GM12878 (cell line): ENCODE data around the gene NECTIN1. TPM values are rescaled to one million over a fixed set of nuclear protein-coding genes. Genes with fewer than 3 reads are reported as not detected.

Source experiments
- ATAC-seq: fragments of 200-7000 bp; cut with Tn5 transposase; 3 replicates; pipeline ENCODE4 v1.9.1; 2020; ENCODE audit warnings: mild to moderate bottlenecking, moderate library complexity
- BruUV-seq: library from RNA; stranded (reverse); fragments of 400-500 nt; replicated peaks from 2 replicates; lab custom pipeline; 2021; lab: Mats Ljungman, UMichigan
- CTCF ChIA-PET: fragments of 300-600 bp; sonication (Branson Sonifier 250); formaldehyde crosslinking; extraction: SDS; loops from one replicate; lab custom pipeline; 2021; ENCODE audit warnings: inconsistent platforms; lab: Yijun Ruan, JAX
- POLR2A ChIA-PET: fragments of 350-600 bp; formaldehyde crosslinking; extraction: SDS; loops from one replicate; lab custom pipeline; 2021; ENCODE audit warnings: inconsistent platforms; lab: Charles Lee
- RAD21 ChIA-PET: fragments of 300-600 bp; sonication (Branson Sonifier 250); formaldehyde crosslinking; loops from one replicate; lab custom pipeline; 2023; ENCODE audit warnings: antibody characterized with exemption; ENCODE audit not compliant: unreplicated experiment; lab: Charles Lee
- SMC1A ChIA-PET: fragments of 300-600 bp; sonication (Branson Sonifier 250); formaldehyde crosslinking; loops from one replicate; lab custom pipeline; 2023; ENCODE audit not compliant: unreplicated experiment, uncharacterized antibody; lab: Charles Lee
- DNase-seq: peaks from one replicate; pipeline ENCODE4 v3.0.0-alpha.2; 2011; ENCODE audit warnings: low read depth, low spot score
- FAIRE-seq: peaks from 3 replicates; lab custom pipeline; 2011; peaks lifted over from hg19 to GRCh38; lab: Jason Lieb, UNC
- H2AFZ ChIP-seq: 2 replicates; pipeline ENCODE4 v1.6.0; 2011; ENCODE audit warnings: low read depth, low read length, control low read depth; ENCODE audit not compliant: control insufficient read depth
- H3K27ac ChIP-seq: 2 replicates; pipeline ENCODE4 v1.5.1; 2011; ENCODE audit warnings: control low read depth; ENCODE audit not compliant: control insufficient read depth, insufficient read depth
- H3K27me3 ChIP-seq, 2 experiments: replicated peaks in 1 of 2; 2 replicates each; pipeline versions ENCODE4 v1.6.0 to v1.6.1; 2011; ENCODE audit warnings: low read length in 1 of 2; ENCODE audit not compliant: control insufficient read depth in 2 of 2, insufficient read depth in 2 of 2
- H3K36me3 ChIP-seq, 2 experiments: 2 replicates each; pipeline ENCODE4 v1.5.1; 2011; ENCODE audit warnings: low read length in 1 of 2; ENCODE audit not compliant: control insufficient read depth in 2 of 2, insufficient read depth in 2 of 2
- H3K4me1 ChIP-seq: 2 replicates; pipeline ENCODE4 v1.6.1; 2011; ENCODE audit warnings: mild to moderate bottlenecking, low read length, moderate library complexity, mixed read lengths; ENCODE audit not compliant: control insufficient read depth, insufficient read depth
- H3K4me2 ChIP-seq: 2 replicates; pipeline ENCODE4 v1.6.0; 2011; ENCODE audit warnings: control low read depth; ENCODE audit not compliant: control insufficient read depth, insufficient read depth
- H3K4me3 ChIP-seq: fragments of 200-600 bp; sonication (generic); 2 replicates; pipeline ENCODE4 v1.5.1; 2016
- H3K79me2 ChIP-seq: 2 replicates; pipeline ENCODE4 v1.6.0; 2011; ENCODE audit warnings: low read length; ENCODE audit not compliant: control insufficient read depth, insufficient read depth
- H3K9ac ChIP-seq: 2 replicates; pipeline ENCODE4 v1.8.0; 2011; ENCODE audit warnings: low read length, control low read depth, mixed read lengths; ENCODE audit not compliant: control insufficient read depth, insufficient read depth
- H3K9me3 ChIP-seq: replicated peaks from 3 replicates; pipeline ENCODE4 v1.5.1; 2011; ENCODE audit warnings: mild to moderate bottlenecking, low read length; ENCODE audit not compliant: control insufficient read depth, insufficient read depth
- H4K20me1 ChIP-seq: 2 replicates; pipeline ENCODE4 v1.6.0; 2011; ENCODE audit not compliant: control insufficient read depth, insufficient read depth
- CHD2 ChIP-seq: IDR thresholded peaks from 2 replicates; pipeline ENCODE4 v1.6.1; 2011; ENCODE audit warnings: low read depth, low read length, improper control_type of control experiment, borderline replicate concordance
- E2F4 ChIP-seq: IDR thresholded peaks from 2 replicates; pipeline ENCODE4 v1.6.1; 2012; ENCODE audit warnings: low read depth, low read length, improper control_type of control experiment
- ETV6 ChIP-seq, 2 experiments: fragments of 450-650 bp in 1 of 2; IDR thresholded peaks in 1 of 2; conservative IDR thresholded peaks in 1 of 2; 2 replicates each; pipeline ENCODE4 v1.6.1; 2014; ENCODE audit warnings: antibody characterized with exemption in 1 of 2, borderline replicate concordance in 1 of 2, low read depth in 1 of 2, mild to moderate bottlenecking in 1 of 2, moderate library complexity in 1 of 2
- LARP7 ChIP-seq: fragments of 450-650 bp; IDR thresholded peaks from 2 replicates; pipeline ENCODE4 v1.6.1; 2017; ENCODE audit warnings: mild to moderate bottlenecking
- MYC ChIP-seq: IDR thresholded peaks from 2 replicates; pipeline ENCODE4 v1.6.1; 2011; ENCODE audit warnings: mild to moderate bottlenecking, low read length, moderate library complexity, inconsistent platforms; ENCODE audit not compliant: insufficient read depth, insufficient replicate concordance, insufficient read length, severe bottlenecking
- POLR2A ChIP-seq: IDR thresholded peaks from 2 replicates; pipeline ENCODE4 v1.6.1; 2011; ENCODE audit warnings: low read depth, mild to moderate bottlenecking, low read length
- RB1 ChIP-seq: fragments of 450-650 bp; formaldehyde crosslinking; IDR thresholded peaks from 2 replicates; pipeline ENCODE4 v1.6.1; 2017; ENCODE audit warnings: mild to moderate bottlenecking, borderline replicate concordance
- SRF ChIP-seq, 2 experiments: IDR thresholded peaks; 2 replicates each; pipeline ENCODE4 v1.6.1; 2011; ENCODE audit warnings: low read depth in 2 of 2, low read length in 2 of 2, mild to moderate bottlenecking in 1 of 2, moderate library complexity in 1 of 2
- ZNF217 ChIP-seq: fragments of 450-650 bp; IDR thresholded peaks from 2 replicates; pipeline ENCODE4 v1.6.1; 2017; ENCODE audit warnings: antibody characterized with exemption, mild to moderate bottlenecking
- WGBS: methylation state at CpG from one replicate; pipeline ENCODE4 v1.1.6; 2016; ENCODE audit warnings: low lambda C conversion rate; ENCODE audit not compliant: insufficient replicate concordance, insufficient coverage; ENCODE audit errors: missing lambda C conversion rate; 5-methylcytosine and 5-hydroxymethylcytosine counted together
- in situ Hi-C: fragments of 300-500 bp; cut with MboI; formaldehyde crosslinking; loops from 9 replicates; pipeline ENCODE4 v1.14.3; 2018; ENCODE audit warnings: mixed read lengths
- intact Hi-C: fragments of 100-400 bp; cut with micrococcal nuclease; formaldehyde crosslinking; loops from one replicate; pipeline ENCODE4 v1.14.2; 2022; ENCODE audit not compliant: unreplicated experiment
- polyA plus RNA-seq, 11 experiments: library from polyadenylated mRNA; depleted of rRNA in 4 of 11; unstranded in 6 of 11; stranded (reverse) in 5 of 11; fragments of >200 nt; fragmentation: Nextera tagmentation in 4 of 11; fragmentation: Illumina TruSeq in 1 of 11; extraction: Ambion mirVana in 4 of 11; extraction: Trizol in 1 of 11; gene quantifications; 1 replicate in 1 of 11; 2 replicates in 10 of 11; pipeline versions ENCODE4 v1.2.1 to v1.2.3, GENCODE V29; 2011 to 2016; ENCODE audit warnings: inconsistent platforms in 2 of 11, missing spikeins in 2 of 11, low read depth in 1 of 11
- total RNA-seq, 4 experiments: library from RNA; depleted of rRNA in 3 of 4; stranded (reverse); fragments of >200 nt in 3 of 4; fragmentation: Illumina TruSeq in 1 of 4; extraction: Trizol in 1 of 4; gene quantifications; 2 replicates each; pipeline versions ENCODE4 v1.2.1 to v1.2.3, GENCODE V29; 2013 to 2021
- TF ChIP-seq, protein P1 (sequence below): fragments of 150-350 bp; IDR thresholded peaks from 2 replicates; pipeline ENCODE4 v1.6.1; 2016; ENCODE audit warnings: low read depth, low read length
- TF ChIP-seq, protein P2 (sequence below): fragments of 450-650 bp; formaldehyde crosslinking; IDR thresholded peaks from 2 replicates; pipeline ENCODE4 v1.5.0; 2022; ENCODE audit warnings: mild to moderate bottlenecking, missing genetic modification characterization

NECTIN1 gene
- total and polyA plus RNA-seq, 10 of the 15 experiments (the other 5 are each of a cell fraction or from before 2014, with no cell fraction given), result 0.97 to 9.2 (median 2.3) TPM

DNA sequence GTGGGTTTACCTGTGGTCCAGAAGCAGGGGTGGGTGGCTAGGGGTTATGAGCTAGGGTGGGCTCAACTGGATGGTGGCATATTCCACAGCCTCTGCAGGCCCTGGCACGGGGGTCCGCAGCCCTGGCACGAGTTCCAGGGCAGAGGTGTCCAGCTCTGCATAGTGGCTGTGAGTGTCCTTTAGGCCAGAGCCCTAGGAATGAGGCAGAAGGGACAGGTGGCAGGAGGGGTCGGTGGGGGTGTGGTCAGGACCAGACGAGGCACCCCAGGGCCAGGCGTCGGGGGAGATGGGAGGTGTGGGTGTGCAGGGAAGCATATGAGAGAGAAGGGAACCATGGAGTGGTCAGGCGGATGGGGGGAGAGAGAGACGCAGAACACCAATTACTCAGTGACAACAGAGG lies 99.9 kb downstream of the NECTIN1 start (continued):
- TF ChIP-seq, protein P1, sequence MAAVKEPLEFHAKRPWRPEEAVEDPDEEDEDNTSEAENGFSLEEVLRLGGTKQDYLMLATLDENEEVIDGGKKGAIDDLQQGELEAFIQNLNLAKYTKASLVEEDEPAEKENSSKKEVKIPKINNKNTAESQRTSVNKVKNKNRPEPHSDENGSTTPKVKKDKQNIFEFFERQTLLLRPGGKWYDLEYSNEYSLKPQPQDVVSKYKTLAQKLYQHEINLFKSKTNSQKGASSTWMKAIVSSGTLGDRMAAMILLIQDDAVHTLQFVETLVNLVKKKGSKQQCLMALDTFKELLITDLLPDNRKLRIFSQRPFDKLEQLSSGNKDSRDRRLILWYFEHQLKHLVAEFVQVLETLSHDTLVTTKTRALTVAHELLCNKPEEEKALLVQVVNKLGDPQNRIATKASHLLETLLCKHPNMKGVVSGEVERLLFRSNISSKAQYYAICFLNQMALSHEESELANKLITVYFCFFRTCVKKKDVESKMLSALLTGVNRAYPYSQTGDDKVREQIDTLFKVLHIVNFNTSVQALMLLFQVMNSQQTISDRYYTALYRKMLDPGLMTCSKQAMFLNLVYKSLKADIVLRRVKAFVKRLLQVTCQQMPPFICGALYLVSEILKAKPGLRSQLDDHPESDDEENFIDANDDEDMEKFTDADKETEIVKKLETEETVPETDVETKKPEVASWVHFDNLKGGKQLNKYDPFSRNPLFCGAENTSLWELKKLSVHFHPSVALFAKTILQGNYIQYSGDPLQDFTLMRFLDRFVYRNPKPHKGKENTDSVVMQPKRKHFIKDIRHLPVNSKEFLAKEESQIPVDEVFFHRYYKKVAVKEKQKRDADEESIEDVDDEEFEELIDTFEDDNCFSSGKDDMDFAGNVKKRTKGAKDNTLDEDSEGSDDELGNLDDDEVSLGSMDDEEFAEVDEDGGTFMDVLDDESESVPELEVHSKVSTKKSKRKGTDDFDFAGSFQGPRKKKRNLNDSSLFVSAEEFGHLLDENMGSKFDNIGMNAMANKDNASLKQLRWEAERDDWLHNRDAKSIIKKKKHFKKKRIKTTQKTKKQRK, result no peak

DNA sequence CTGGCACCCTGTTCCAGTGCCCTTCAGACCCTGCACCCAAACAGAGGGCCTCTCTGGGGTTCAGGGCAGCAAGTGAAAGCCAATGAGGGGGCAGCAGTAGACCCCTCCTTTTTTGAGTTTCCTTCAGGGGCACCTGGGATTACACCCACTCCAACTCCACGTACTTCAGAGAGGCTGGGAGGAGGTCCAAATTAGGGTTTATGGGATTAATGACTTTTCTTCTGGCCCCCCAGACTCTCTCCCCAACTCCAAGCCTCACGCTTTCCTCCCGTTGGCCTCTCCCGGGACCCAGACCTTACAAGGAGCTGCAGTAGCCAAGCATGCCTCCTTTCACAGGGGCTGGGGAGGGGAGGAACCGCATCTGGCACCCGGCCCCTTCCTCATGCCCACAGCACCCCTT lies 101.7 kb downstream of the NECTIN1 start:
- TF ChIP-seq E2F4 (no peak), ETV6 (conservative IDR thresholded peaks at IDR 0.05 in 1 of 2, IDR thresholded peaks at IDR 0.05 in 1 of 2; ENCODE audit: borderline replicate concordance in 1 of 2, low read depth in 1 of 2) (no peak), SRF (IDR thresholded peaks at IDR 0.05; ENCODE audit: low read depth in 2 of 2, low read length in 2 of 2) (no peak), ZNF217 (no peak), MYC (no peak), RB1 (no peak), LARP7 (no peak), CHD2 (no peak), POLR2A (no peak)
- TF ChIP-seq, protein P2, sequence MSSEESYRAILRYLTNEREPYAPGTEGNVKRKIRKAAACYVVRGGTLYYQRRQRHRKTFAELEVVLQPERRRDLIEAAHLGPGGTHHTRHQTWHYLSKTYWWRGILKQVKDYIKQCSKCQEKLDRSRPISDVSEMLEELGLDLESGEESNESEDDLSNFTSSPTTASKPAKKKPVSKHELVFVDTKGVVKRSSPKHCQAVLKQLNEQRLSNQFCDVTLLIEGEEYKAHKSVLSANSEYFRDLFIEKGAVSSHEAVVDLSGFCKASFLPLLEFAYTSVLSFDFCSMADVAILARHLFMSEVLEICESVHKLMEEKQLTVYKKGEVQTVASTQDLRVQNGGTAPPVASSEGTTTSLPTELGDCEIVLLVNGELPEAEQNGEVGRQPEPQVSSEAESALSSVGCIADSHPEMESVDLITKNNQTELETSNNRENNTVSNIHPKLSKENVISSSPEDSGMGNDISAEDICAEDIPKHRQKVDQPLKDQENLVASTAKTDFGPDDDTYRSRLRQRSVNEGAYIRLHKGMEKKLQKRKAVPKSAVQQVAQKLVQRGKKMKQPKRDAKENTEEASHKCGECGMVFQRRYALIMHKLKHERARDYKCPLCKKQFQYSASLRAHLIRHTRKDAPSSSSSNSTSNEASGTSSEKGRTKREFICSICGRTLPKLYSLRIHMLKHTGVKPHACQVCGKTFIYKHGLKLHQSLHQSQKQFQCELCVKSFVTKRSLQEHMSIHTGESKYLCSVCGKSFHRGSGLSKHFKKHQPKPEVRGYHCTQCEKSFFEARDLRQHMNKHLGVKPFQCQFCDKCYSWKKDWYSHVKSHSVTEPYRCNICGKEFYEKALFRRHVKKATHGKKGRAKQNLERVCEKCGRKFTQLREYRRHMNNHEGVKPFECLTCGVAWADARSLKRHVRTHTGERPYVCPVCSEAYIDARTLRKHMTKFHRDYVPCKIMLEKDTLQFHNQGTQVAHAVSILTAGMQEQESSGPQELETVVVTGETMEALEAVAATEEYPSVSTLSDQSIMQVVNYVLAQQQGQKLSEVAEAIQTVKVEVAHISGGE, result no peak
- POLR2A ChIA-PET, result no interaction called here
- in situ Hi-C loops, result no loop called here

More for the DNA sequence above, 101.7 kb downstream of the NECTIN1 start:
- Histone ChIP-seq H2AFZ (no peak overlapping the region), H3K4me3 (no peak overlapping the region), H3K4me1 (no peaks in the 10 kb centered on the region), H3K27ac (no peak overlapping the region), H3K36me3 (no peaks in the 10 kb centered on the region), H3K9ac (no peak overlapping the region), H3K79me2 (no peaks in the 10 kb centered on the region), H3K4me2 (no peak overlapping the region), H3K9me3 (no peaks in the 10 kb centered on the region), H4K20me1 (no peaks in the 10 kb centered on the region), H3K27me3 (peaks cover 0 to 3% of the 10 kb centered on the region in 2 experiments; a peak in 3 of 4 replicates)
- intact Hi-C loops, result no loop called here
- CTCF ChIA-PET, result interaction anchor here (2.8 kb wide), 1 partner anchor 13 kb away, joined by 14 read pairs; no protein-coding TSS in a partner anchor
- no peak for DNase-seq
- BruUV-seq, result no TSS peak
- WGBS, result 23% methylated on average over 6 of the region's 6 CpGs
- RAD21 ChIA-PET, result no interaction called here
- ATAC-seq, result no peak
- SMC1A ChIA-PET, result no interaction called here
- no peak for FAIRE-seq
